Measurements from ENCODE around the gene SNTG2. TPM values are rescaled to one million over a fixed set of nuclear protein-coding genes. Genes with fewer than 3 reads are reported as not detected.

SNTG2 gene
- total RNA-seq, 1 donor from 2014 or later = 0.47 TPM

GRCh38 chr2:1055014-1055595, 104.5 kb downstream of the SNTG2 start:
- TF ChIP-seq, protein P1, sequence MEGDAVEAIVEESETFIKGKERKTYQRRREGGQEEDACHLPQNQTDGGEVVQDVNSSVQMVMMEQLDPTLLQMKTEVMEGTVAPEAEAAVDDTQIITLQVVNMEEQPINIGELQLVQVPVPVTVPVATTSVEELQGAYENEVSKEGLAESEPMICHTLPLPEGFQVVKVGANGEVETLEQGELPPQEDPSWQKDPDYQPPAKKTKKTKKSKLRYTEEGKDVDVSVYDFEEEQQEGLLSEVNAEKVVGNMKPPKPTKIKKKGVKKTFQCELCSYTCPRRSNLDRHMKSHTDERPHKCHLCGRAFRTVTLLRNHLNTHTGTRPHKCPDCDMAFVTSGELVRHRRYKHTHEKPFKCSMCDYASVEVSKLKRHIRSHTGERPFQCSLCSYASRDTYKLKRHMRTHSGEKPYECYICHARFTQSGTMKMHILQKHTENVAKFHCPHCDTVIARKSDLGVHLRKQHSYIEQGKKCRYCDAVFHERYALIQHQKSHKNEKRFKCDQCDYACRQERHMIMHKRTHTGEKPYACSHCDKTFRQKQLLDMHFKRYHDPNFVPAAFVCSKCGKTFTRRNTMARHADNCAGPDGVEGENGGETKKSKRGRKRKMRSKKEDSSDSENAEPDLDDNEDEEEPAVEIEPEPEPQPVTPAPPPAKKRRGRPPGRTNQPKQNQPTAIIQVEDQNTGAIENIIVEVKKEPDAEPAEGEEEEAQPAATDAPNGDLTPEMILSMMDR (IDR thresholded peaks at IDR 0.05; ENCODE audit: borderline replicate concordance) = no peak
- no peak overlapping the region for H3K27ac ChIP-seq (replicated peaks)
- no peak overlapping the region for H3K4me3 ChIP-seq
- no peaks in the 10 kb centered on the region for H3K9me3 ChIP-seq (replicated peaks)
- H3K36me3 ChIP-seq = no peaks in the 10 kb centered on the region
- intact Hi-C loops (cut with micrococcal nuclease) = no loop called here
- no peak for DNase-seq
- peaks cover 45% of the 10 kb centered on the region for H3K27me3 ChIP-seq (ENCODE audit: low read depth)
- no peaks in the 10 kb centered on the region for H3K4me1 ChIP-seq

DNA sequence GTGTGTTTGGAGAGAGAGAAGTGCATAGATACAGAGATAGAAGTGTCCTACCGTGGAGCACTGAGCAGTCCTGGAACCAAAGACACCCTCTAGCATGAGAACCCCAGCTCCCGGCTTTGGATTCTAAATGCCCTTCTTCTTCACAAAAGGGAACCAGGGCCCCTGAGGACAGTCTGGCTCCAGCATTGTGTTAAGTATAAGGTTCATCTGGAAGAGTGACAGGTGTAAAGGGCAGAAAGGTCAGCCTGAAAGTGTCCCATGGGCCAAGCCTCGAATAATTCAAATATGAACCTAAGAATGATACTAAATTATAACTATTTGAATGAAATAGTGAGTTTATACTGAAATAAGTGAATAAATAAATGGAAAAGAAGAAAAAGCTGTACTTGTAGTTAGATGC, 109.7 kb downstream of the SNTG2 start:
- peaks cover 63% of the 10 kb centered on the region for H3K27me3 ChIP-seq (ENCODE audit: low read depth)
- no peaks in the 10 kb centered on the region for H3K9me3 ChIP-seq (replicated peaks)
- H3K36me3 ChIP-seq = no peaks in the 10 kb centered on the region
- intact Hi-C loops (cut with micrococcal nuclease) = no loop called here
- no peak overlapping the region for H3K27ac ChIP-seq (replicated peaks)
- TF ChIP-seq, protein P1 (IDR thresholded peaks at IDR 0.05; ENCODE audit: borderline replicate concordance) = no peak
- no peaks in the 10 kb centered on the region for H3K4me1 ChIP-seq
- H3K4me3 ChIP-seq = no peak overlapping the region
- DNase-seq = no peak

DNA sequence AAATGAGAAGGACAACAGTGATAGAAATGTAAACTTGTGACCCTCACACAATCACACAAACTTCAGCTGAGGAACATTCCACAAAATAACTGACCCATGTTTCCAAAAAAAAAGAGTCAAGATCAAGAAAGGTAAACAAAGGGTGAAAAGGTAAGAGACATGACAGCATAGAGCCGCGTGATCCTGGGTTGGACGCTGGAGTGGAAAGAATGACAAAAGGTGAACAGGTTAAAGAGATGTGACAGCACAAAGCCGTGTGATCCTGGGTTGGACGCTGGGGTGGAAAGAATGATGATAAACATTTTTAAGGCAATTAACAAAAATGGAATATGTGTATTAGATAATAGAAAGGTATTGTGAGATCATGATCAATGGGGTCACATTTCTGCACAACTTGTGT, 110.3 kb downstream of the SNTG2 start:
- TF ChIP-seq, protein P1 (IDR thresholded peaks at IDR 0.05; ENCODE audit: borderline replicate concordance) = no peak
- H3K36me3 ChIP-seq = no peaks in the 10 kb centered on the region
- DNase-seq = no peak
- no peak overlapping the region for H3K4me3 ChIP-seq
- intact Hi-C loops (cut with micrococcal nuclease) = no loop called here
- no peaks in the 10 kb centered on the region for H3K4me1 ChIP-seq
- peaks cover 58% of the 10 kb centered on the region for H3K27me3 ChIP-seq (ENCODE audit: low read depth)
- H3K9me3 ChIP-seq (replicated peaks) = no peaks in the 10 kb centered on the region
- H3K27ac ChIP-seq (replicated peaks) = no peak overlapping the region

GRCh38 chr2:1068241-1068640, 117.6 kb downstream of the SNTG2 start:
- intact Hi-C loops (cut with micrococcal nuclease) = no loop called here
- no peak overlapping the region for H3K27ac ChIP-seq (replicated peaks)
- no peaks in the 10 kb centered on the region for H3K4me1 ChIP-seq
- DNase-seq = no peak
- TF ChIP-seq, protein P1 (IDR thresholded peaks at IDR 0.05; ENCODE audit: borderline replicate concordance) = no peak
- no peak overlapping the region for H3K4me3 ChIP-seq
- H3K36me3 ChIP-seq = no peaks in the 10 kb centered on the region
- H3K27me3 ChIP-seq (ENCODE audit: low read depth) = peaks cover 30% of the 10 kb centered on the region
- peaks cover 16% of the 10 kb centered on the region for H3K9me3 ChIP-seq (replicated peaks)

GRCh38 chr2:1068822-1069221, 118.2 kb downstream of the SNTG2 start:
- H3K36me3 ChIP-seq = no peaks in the 10 kb centered on the region
- no peak overlapping the region for H3K4me3 ChIP-seq
- H3K9me3 ChIP-seq (replicated peaks) = peaks cover 16% of the 10 kb centered on the region
- H3K27me3 ChIP-seq (ENCODE audit: low read depth) = peaks cover 25% of the 10 kb centered on the region
- no peak overlapping the region for H3K27ac ChIP-seq (replicated peaks)
- DNase-seq = no peak
- TF ChIP-seq, protein P1 (IDR thresholded peaks at IDR 0.05; ENCODE audit: borderline replicate concordance) = no peak
- intact Hi-C loops (cut with micrococcal nuclease) = no loop called here
- H3K4me1 ChIP-seq = no peaks in the 10 kb centered on the region

All from left ventricle myocardium inferior (tissue), 1 donor.